DND-41 (cell line): ENCODE measurements around the gene SRRM2.

Experiments used
- ATAC-seq: fragments of 200-7000 bp; cut with Tn5 transposase; 3 replicates; pipeline ENCODE4 v1.9.1; 2021; ENCODE audit warnings: low read depth; ENCODE audit not compliant: insufficient read depth
- DNase-seq: peaks from one replicate; pipeline ENCODE4 v3.0.0-alpha.2; 2020
- H2AFZ ChIP-seq: 2 replicates; pipeline ENCODE4 v1.6.0; 2012; ENCODE audit warnings: low read depth, low read length
- H3K27ac ChIP-seq: 2 replicates; pipeline ENCODE4 v1.5.1; 2012; ENCODE audit warnings: low read length, inconsistent platforms
- H3K27me3 ChIP-seq: fragments of 200-600 bp; sonication (generic); 2 replicates; pipeline ENCODE4 v1.6.0; 2012; ENCODE audit warnings: low read length, mild to moderate bottlenecking, inconsistent platforms; ENCODE audit not compliant: insufficient read depth, poor library complexity
- H3K36me3 ChIP-seq: 2 replicates; pipeline ENCODE4 v1.5.1; 2012; ENCODE audit warnings: low read length, inconsistent platforms; ENCODE audit not compliant: insufficient read depth
- H3K4me1 ChIP-seq: 2 replicates; pipeline ENCODE4 v1.5.1; 2012; ENCODE audit warnings: mild to moderate bottlenecking, low read length; ENCODE audit not compliant: insufficient read depth
- H3K4me2 ChIP-seq: 2 replicates; pipeline ENCODE4 v1.6.0; 2012; ENCODE audit warnings: mild to moderate bottlenecking, moderate library complexity, low read length, inconsistent platforms; ENCODE audit not compliant: insufficient read depth
- H3K4me3 ChIP-seq, 2 experiments: fragments of 200-600 bp in 1 of 2; shearing (Covaris generic) in 1 of 2; 2 replicates each; pipeline ENCODE4 v1.5.1; 2012 to 2016; ENCODE audit warnings: inconsistent platforms in 2 of 2, low read length in 2 of 2, mild to moderate bottlenecking in 2 of 2, low read depth in 1 of 2, moderate library complexity in 1 of 2
- H3K79me2 ChIP-seq: 2 replicates; pipeline ENCODE4 v1.6.0; 2012; ENCODE audit warnings: low read length, inconsistent platforms; ENCODE audit not compliant: insufficient read depth
- H3K9ac ChIP-seq: 2 replicates; pipeline ENCODE4 v1.6.0; 2012; ENCODE audit warnings: low read depth, mild to moderate bottlenecking, inconsistent platforms, low read length, moderate library complexity
- H3K9me3 ChIP-seq: 2 replicates; pipeline ENCODE4 v1.5.1; 2012; ENCODE audit warnings: low read length, moderate library complexity, mild to moderate bottlenecking, inconsistent platforms; ENCODE audit not compliant: insufficient read depth, severe bottlenecking
- H4K20me1 ChIP-seq: 2 replicates; pipeline ENCODE4 v1.6.0; 2012; ENCODE audit warnings: low read length; ENCODE audit not compliant: insufficient read depth
- CTCF ChIP-seq: IDR thresholded peaks from 2 replicates; pipeline ENCODE4 v1.5.1; 2012; ENCODE audit warnings: borderline replicate concordance, low read length, moderate library complexity, mild to moderate bottlenecking; ENCODE audit not compliant: poor library complexity, severe bottlenecking; ENCODE audit errors: extremely low read depth
- EZH2 ChIP-seq: IDR thresholded peaks from 3 replicates; pipeline ENCODE4 v1.6.1; 2012; ENCODE audit warnings: borderline replicate concordance, low read depth, mild to moderate bottlenecking, moderate library complexity, low read length, inconsistent platforms; ENCODE audit not compliant: severe bottlenecking

The SRRM2 gene

DNA sequence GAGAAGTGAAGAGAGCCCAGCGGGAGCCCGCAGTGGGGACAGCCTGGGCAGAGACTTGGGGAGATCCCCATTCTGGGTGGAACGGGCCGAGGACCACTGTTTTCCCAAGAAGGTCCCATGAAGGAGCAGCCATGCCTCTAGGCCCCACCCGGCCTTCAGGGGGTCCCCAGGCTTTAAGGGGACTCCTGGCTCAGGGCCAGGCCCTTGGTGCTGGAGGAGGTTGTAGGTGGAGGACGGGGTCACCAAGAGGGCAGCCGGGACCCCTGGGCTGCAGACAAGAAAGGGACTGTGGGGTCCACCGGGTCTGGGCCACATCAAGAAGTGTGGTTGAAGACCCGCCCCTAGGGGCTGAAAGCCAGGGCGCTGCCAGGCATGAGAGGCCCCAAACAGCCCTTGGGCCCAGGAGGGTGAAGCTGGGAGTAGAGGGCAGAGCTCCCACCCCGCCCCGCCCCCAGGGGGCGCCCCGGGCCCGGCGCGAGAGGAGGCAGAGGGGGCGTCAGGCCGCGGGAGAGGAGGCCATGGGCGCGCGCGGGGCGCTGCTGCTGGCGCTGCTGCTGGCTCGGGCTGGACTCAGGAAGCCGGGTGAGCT is 64.4 kb downstream of the SRRM2 start, which contains the start of gene PRSS21:
PRSS21 (plus strand) TSS at position 487 of the 589 bp plus-strand sequence; CDS start at position 519, 32 bp downstream.
- H3K4me3 ChIP-seq = no peak within 1 kb of the TSS
- TF ChIP-seq EZH2 = no peak
- TF ChIP-seq CTCF = no peak
- no peak within 1 kb of the TSS for H3K9ac ChIP-seq
- no peak within 1 kb of the TSS for H2AFZ ChIP-seq
- ATAC-seq (no peak), DNase-seq (no peak)
- no peaks in the 10 kb centered on the region for H4K20me1 ChIP-seq
- H3K27me3 ChIP-seq = no peaks in the 10 kb centered on the region
- H3K4me2 ChIP-seq = no peak within 1 kb of the TSS
- no peaks in the 10 kb centered on the region for H3K36me3 ChIP-seq
- no peaks in the 10 kb centered on the region for H3K4me1 ChIP-seq
- H3K79me2 ChIP-seq = no peaks in the 10 kb centered on the region
- no peak within 1 kb of the TSS for H3K27ac ChIP-seq
- H3K9me3 ChIP-seq = no peaks in the 10 kb centered on the region

DNA sequence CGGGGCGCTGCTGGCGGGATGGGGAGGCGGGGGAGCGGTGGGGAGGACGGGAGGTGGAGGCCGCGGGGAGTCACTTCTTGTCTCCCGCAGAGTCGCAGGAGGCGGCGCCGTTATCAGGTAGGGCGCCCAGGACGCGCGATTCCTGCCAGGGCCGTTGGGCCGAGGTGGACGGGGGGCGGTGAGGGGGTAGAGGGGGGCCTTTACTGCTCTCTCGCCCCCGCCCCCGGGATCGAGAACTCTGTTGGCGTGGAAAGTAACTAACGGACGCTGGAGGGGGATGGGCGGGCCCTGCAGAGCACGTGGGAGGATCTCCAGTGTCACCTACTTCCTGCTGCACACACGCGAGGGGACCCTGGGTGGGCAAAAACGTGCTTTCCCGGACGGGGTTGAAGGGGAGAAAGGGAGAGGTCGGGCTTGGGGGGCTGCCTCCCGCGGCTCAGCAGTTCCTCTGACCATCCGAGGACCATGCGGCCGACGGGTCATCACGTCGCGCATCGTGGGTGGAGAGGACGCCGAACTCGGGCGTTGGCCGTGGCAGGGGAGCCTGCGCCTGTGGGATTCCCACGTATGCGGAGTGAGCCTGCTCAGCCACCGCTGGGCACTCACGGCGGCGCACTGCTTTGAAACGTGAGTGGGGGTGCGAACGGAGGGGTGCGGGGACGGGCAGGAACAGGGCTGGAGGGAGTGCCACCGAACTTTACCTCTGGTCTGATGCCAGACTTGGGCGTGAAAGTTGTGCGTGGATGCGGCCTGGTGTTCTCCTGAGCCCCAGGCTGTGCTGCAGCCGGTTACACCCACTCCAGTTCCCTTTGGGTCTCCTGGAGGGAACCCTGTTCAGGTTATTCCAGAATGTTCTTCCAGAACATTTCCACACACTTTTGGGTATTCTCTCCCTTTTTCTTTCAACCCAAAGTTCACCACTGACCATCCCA is 65.2 kb downstream of the SRRM2 start:
- no peak for DNase-seq
- H3K36me3 ChIP-seq = no peaks in the 10 kb centered on the region
- H3K4me2 ChIP-seq = no peak overlapping the region
- H3K4me1 ChIP-seq = no peaks in the 10 kb centered on the region
- no peak overlapping the region for H3K27ac ChIP-seq
- no peak for ATAC-seq
- H3K9ac ChIP-seq = no peak overlapping the region
- H3K9me3 ChIP-seq = no peaks in the 10 kb centered on the region
- no peaks in the 10 kb centered on the region for H3K27me3 ChIP-seq
- TF ChIP-seq EZH2 = no peak
- no peak for TF ChIP-seq CTCF
- no peak overlapping the region for H3K4me3 ChIP-seq
- H4K20me1 ChIP-seq = no peaks in the 10 kb centered on the region
- H3K79me2 ChIP-seq = no peaks in the 10 kb centered on the region
- H2AFZ ChIP-seq = no peak overlapping the region

- TF ChIP-seq CTCF (no peak), EZH2 (no peak)
- DNase-seq (no peak), ATAC-seq (no peak)
- no peaks in the 10 kb centered on the region for H4K20me1 ChIP-seq
- no peaks in the 10 kb centered on the region for H3K4me1 ChIP-seq
- no peak overlapping the region for H3K4me3 ChIP-seq
- no peaks in the 10 kb centered on the region for H3K79me2 ChIP-seq
- no peak overlapping the region for H3K27ac ChIP-seq
- H3K4me2 ChIP-seq = no peak overlapping the region
- no peaks in the 10 kb centered on the region for H3K27me3 ChIP-seq
- H3K9ac ChIP-seq = no peak overlapping the region
- H2AFZ ChIP-seq = no peak overlapping the region
- H3K36me3 ChIP-seq = no peaks in the 10 kb centered on the region
- no peaks in the 10 kb centered on the region for H3K9me3 ChIP-seq
Observed at GRCh38 chr16:2818272-2818876, 65.9 kb downstream of the SRRM2 start.
